HG02973 (cell line): Measurements from ENCODE around the gene ASPHD2.

Experiments used
- ATAC-seq: cut with Tn5 transposase; IDR thresholded peaks from one replicate; pipeline ENCODE4 v1.9.1; 2021; ENCODE audit warnings: moderate library complexity; ENCODE audit not compliant: unreplicated experiment

The ASPHD2 gene

DNA sequence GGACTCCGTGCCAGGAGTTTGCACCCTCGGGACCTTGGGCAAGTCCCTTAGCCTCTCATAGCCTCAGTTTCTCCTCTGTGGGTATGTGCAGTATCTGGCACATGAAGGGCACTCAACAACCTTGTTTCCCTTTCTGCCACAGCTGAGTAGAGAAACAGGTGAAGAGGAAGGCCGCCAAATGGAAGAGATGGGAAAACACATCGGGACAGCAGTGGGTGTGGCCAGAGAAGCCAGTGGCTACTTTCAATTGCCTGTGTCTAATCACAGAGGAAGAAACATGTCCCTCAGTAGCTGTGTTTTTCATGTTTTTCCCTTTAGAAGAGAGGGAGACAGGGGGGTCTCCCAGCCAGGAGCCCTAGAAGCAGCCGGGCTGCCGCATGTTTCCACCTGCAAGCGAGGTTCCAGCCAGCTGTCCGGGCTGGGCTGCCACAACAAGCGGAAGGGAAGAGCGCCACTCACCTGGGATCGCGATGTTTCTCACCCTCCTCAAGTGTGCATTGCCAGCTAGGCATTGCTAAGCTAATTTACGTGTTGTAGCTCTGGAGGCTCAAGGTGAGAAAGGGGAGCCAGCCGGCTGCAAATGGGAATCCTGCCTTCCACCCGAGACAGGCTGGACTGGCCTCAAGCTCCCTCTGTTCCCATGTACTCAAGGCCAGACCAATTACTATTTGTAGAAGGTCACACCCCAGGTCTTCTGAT lies 16.7 kb downstream of the ASPHD2 start:
- no peak for ATAC-seq

DNA sequence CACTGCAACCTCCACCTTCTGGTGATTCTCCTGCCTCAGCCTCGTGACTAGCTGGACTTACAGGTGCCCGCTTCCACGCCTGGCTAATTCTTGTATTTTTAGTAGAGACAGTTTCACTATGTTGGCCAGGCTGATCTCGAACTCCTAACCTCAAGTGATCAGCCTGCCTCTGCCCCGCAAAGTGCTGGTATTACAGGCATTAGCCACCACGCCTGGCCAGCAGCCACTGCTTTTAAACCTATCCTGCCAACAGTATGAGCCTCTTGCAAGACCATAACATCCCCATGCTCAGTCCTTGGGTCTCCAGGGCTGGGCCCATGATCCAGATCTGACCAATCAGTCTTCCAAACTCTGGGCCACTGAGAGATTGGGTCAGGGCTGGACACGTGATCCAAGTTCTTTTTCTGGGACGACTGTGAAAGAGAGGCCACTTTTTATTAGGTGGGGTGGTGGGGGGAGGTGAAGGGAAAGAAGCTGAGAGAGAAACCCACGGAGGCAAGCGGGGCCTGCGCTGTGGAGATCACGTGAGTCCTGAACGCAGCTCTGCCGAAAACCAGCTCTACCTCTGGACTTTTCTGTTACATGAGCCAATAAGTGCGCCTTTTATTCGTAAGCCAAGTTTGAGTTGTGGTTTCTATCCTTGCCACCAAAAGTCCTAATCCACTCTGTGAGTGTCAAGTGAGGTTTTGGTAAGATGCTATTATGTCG lies 17.9 kb downstream of the ASPHD2 start:
- ATAC-seq, result no peak

DNA sequence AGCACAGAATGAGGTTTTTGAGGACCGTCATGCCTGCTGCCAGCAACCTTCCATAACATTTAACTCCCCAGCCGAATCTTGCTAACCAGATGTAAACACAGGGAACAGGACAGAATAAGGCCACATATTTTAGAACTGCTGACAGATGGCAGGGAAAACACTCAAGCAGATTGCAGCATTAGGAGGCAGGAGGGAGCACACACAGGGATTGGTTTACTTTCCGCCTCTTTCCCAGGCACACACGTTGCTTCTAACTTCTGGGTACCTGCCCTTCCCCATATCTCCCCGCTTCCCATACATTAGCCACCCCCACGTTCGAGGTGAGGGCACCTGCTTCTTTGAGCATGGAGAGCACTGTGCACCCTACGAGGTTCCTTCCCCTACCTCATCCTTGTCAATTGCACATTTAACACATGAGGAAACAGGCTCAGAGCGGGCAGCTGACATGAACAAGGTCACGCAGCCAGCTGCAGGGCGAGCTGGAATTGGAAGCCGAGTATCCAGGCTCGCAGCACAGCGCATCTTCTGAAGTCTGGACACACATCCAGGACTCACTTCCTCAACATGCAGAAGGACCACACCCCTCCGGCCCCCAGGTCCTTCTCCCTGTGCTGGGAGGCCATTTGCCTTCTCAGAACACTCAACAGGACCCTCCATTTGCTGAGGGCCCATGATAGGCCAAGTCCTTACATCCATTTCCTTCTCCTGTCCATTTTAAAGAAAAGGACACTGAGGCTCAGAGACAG lies 18.7 kb downstream of the ASPHD2 start:
- no peak for ATAC-seq

DNA sequence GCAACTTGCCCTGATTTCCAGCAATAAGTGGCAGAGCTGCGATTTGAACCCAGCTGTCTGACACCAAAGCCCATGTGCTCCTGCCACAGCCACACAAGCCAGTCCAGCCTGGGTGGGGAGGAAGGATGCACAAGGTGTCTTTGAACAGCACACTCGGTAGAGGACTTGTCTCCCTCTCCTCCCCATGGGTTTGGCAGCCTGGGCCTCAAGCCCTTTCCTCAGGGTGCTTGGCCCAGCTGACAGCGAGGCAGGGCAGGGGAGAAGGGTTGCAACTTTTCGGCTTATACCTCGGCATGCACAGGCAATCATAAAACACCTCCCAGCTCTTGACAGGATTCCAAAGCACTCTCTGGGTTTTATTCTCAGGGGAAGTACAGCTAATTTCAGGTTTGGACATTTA lies 19.3 kb downstream of the ASPHD2 start:
- ATAC-seq, result no peak

DNA sequence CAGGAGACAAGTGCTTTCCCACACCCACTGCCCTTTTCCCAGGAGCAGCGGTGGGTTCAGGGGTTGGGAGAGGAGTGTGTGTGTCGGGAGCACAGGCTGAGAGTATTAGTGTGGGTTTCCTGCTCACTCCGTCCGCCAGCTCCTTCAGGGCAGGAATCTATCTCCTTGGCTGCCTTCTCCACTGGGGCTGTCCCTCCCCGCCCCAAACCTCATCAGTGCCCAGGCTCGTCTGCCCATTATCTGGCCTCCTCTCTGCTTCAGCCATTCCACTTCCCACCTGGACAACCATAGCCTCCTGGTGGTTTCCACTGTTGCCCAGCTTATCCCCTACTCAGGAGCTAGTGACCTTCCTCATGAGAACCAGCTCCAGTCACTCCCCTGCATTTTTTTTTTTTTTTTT lies 19.9 kb downstream of the ASPHD2 start:
- ATAC-seq, result no peak

DNA sequence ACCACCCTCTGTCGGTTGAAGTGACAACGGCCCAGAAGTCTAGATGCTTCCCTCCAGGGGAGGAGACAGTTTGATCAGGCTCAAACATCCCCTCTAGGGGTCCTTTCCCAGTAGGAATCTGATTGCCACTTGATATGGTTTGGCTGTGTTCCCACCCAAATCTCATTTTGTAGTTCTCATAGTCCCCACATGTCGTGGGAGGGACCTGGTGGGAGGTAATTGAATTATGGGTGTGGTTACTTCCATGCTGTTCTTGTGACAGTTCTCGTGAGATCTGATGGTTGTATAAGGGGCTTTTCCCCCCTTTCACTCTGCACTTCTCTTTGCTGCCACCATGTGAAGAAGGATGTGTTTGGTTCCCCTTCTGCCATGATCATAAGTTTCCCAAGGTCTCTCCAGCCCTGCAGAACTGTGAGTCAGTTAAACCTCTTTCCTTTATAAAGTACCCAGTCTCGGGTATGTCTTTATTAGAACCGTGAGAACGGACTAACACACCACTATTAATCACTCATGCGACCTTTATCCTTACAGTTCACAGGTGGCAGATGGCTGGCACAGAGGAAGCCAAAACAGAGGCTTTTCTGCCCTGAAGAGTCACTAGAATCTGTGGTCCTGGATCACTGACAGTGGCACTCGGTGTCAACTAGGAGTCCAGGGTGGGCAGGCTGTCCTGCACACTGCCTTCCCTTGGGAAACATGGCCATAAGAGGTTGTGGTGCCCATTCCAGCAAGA lies 21.6 kb downstream of the ASPHD2 start:
- ATAC-seq, result no peak

DNA sequence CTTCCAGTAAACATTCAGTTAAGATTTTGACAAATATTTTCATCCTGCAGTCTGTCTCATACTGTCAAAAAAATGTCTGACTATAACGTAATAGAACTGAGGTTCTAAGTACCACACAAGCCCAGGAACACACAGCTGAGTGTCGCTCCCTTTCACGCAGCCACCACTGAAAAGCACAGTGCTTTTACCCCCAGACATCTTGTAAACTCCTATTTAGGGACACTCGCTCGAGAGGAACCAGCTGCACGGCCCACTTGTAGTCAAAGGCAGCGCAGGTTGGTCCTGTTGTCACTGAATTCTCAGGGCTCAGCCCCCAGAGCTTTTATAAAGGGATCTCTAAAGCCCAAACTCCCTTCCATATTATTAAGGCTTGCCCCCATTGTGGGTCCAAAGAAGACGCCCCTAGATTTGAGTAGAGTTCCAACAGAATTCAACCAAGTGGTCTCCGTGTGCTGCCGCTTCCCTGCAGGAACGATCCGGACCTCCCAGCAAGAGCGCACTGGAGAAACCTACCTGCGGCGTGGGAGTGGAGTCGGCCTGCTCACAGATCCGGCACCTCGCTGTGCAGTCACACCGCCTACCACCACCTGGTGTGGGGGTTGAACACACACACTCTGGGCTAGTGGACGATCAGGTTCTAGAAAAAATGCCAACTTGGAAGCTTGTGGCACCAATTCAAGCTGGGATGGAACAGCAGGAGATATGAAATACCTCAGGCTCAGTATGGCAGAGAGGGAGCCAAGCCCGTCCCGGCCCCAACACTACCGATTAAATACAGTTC lies 23.4 kb downstream of the ASPHD2 start:
- ATAC-seq, result no peak

DNA sequence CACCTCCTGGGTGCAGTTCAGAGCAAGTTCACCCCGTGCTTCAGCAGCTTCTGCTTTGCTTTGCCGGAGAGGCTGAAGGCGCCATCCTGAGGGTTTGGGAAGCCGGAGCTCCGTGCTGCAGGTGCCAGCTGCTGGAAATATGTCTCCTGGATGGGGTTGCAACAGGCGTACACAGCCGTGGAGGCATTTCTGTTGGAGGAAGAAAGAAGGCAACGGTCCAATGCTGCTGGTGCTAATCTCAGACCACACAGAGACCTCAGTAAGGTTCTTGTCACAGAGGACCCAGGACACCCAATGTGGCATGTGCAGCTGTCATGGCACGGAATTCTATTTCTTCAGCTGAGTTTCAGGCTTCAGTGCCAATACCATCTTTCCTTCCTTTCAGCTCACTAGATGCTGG lies 24.2 kb downstream of the ASPHD2 start:
- ATAC-seq, result no peak

DNA sequence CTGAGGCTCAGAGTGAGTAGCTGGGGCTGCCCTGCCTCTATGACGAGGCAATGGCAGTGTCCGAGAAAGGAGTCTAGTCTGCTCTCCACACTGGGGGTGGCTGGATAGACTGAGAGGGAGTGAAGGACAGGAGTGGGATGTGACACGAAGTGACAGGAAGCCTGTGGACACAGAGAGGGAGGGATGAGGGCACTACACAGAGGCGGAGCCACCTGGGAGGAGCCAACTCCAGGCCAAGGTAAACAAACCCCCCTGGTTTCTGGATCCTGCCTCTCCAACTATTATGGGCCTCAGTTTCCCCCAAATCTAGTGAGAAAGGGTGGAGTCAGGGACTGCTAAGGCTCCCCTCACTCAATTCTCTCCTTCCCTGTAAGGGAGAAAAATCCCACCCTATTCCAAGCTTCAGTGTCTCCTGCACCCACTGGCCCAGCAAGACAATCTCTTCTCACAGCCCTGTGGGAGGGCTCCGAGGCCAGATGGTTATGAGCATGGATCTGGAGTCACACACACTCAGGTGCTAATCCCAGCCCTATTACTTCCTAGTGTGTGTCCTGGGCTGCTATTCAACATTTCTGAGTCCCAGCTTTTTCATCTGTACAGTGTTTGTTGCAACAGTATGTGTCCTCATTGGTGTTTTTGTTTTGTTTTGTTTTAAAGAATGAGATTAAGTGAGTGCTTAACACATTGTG lies 24.9 kb downstream of the ASPHD2 start:
- no peak for ATAC-seq

DNA sequence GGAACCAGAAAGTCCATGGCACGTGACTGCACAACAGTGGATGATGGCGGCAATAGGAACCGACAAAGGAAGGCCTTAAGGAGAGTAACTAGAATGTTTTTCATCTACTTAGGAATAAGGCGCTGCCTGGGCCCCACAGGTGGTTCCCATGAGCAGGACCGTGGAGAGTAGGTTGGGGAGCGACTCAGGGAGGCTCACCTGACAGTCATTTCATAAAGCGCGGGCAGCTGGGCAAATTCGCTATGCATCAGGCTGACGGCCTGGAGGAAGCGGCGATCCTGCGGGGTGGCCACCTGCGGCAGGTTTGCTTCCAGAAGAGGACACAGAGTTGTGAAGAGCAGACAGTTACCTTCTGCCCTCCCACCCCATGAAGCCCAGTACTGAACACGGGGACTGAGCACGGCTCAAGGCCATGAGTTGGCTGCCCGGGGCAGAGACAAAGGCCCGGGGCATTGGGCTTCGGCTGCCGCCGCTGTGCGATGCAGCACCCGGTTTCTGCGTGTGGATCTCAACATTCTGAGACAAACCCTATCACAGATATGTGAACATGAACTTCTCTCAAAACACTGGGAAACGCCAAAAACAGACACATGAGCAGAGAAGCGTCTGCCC lies 28.7 kb downstream of the ASPHD2 start:
- ATAC-seq, result no peak

DNA sequence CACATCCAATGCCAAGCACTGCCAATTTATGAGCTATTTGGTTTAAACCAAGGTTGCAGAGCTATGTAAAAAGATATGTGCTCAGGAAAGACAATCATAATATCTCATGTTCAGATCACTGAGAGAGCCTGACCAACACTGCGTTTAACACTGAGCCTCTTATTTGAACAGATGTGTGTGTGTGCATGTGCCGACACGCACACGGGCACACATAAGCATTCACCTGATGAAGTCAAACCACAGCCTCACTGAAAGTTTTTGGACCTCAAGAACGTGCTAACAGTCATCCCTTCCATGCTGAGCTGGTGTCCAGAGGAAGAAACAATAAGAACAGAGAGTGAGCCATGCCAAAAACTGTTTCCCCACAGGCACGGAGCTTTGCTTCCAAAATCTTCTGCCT lies 31.1 kb downstream of the ASPHD2 start:
- no peak for ATAC-seq

DNA sequence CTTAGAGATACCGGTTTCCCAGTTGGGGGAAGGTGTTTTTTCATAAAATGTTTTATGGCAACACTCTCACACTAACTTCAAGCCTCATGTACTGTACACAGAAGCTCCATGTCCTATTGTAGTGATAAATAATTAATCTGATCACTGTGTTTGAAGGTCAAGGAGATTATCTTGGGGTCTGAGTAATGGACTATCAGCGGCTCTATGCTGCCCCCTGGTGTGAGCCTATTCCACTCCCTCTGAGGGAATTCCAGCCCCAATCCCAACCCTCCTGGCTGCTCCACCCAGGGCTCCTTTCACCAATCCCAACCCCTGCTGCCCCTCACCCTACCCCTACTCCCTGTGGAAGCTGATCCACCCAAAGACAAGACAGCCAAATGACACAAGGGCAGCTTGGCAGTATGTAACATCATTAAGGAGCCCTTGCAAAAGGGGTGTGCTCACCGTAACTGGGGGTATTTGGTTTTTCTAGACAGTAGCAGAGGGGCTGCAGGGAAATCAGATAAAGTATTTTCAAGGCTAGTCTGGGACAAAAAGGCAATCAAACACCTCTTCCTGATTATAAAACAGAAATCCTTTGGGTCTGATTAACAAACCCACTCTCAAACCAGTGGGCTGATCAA lies 32.2 kb downstream of the ASPHD2 start:
- no peak for ATAC-seq

DNA sequence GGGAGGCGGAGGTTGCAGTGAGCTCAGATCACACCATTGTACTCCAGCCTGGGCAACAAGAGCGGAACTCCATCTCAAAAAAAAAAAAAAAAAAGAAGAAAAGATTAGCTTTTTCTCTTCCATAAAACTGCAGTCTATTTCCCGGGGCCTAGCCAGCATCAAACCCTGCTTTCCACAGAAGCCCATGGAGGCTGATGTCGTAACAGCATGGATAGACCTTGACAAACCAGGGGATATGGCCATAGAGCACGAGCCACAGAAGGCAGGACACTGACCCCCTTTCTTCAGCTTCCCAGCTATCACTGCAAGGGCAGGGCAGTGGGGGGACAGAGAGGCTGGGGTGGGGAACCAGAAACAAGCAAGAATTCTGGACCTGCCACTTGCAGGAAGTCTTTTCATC lies 33.0 kb downstream of the ASPHD2 start:
- ATAC-seq, result no peak

DNA sequence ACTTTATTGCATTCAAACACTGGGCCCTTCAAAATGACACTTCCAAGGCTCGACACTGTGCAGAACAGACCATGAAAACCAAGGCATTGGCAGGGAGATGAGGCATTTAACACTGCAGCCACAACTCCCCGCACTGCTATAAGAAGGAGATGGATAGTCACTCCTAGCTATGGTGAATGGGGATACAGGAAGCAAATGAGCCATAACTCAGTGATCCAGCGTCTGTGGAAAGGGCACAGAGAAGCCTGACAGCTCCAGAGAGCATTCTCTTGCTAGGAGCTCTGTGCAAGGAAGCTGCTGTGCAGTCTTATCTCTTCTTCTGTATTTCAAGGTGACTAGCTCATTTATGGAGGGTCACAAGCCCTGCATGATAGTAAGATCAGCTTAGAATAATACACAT lies 33.6 kb downstream of the ASPHD2 start:
- ATAC-seq, result no peak

DNA sequence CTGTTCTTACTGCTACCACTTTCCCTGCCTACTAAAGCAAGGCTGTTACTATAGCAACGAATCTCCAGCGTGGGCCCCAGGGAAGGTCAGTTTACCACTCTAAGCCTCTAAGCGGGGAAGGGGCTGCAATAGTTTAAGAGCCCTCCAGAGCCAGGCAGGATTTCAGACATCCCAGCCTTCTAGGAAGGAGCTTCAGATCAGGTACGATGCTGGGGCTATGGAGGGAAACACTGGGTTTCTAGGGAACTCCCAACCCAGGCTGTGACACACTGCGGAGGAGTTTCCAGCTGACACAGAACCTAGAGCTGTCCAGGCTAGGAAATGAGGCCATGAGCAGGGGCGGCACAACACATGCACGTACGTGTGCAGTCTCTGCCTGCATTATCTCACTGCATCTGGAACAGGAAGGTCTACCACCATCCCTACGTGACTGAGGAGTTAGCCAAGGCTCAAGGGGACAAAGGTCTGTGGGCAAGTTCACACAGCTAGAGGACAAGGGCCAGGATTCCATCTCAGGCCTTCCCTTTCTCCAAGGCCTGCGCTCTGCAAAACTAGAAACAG lies 34.1 kb downstream of the ASPHD2 start:
- no peak for ATAC-seq

DNA sequence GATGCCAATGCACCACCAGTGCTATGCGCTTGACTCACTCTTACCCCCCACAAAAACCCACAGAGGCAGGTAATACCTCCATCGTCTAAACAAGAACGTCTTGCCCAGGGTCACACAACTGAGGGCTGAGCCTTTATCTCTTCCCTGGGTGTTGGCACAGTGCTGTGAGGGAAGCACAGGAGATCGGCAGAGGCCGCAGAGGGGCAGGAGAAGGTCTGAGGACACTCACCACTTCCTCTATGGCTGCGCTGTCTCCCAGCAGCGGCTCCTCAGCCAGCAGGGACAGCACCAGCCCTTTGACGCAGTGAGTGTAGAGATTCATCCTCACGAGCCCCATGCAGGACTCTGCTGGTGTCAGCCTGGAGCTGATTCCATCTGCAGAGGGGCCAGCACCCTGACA lies 34.6 kb downstream of the ASPHD2 start:
- no peak for ATAC-seq

DNA sequence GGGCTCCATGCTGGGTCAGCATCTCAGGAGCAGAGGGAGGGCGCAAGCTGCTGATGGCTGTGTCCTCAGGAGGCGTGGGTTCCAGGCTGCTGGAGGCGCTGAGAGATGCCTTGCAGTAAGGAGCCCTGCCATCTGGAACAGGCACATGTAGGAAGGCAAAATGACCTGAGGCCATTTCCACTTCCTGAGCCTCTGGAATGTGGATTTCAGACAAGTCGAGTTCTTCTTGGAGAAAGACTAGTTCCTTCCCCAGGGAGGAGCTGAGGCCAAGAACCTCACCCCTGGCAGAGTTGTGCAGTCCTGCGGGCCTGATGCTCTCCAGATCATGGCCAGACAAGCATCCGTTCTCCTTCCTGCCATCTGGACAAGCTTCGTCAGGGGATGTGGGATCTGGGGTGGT lies 35.3 kb downstream of the ASPHD2 start:
- no peak for ATAC-seq

DNA sequence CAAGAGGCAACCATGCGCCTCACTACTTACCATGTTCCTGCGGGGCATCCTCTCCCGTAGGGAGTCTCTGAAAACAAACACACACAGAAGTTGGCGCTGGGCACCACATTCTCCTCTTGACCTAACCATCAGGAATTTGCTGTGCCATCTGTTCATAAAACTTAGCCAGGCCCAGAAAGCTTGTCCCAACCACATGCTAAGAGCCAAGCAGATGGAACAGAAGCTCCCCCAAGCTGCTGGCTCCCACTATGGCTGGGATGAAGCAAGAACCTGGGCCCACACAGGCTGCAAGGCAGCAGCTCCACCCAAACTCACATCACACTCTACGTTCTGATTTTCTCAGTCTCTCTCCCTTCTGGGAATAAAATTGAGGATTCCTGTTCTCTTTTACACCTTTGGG lies 37.1 kb downstream of the ASPHD2 start:
- no peak for ATAC-seq

DNA sequence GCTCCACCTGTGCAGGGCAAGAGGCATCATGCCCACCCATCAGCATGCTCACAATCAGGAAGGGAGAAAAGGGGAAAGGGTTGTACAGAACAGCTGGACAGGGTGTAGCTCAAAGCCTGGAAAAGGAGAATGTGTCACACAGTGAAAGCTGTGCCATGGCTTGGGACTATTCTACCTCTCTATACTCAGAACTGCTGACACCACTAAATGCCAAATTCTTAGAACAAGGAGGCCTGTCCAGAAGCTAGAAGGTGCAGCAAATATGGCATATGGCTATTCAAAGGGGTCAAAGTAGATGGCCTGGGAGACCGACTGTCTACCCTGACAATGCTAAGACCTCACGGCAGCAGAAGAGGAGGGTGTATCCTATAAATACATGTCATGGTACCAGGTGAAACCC lies 41.7 kb downstream of the ASPHD2 start:
- no peak for ATAC-seq
